ENCODE data around the gene OSM.
A peak's percentile ranks its signal among the peaks of the same experiment; 100 is the strongest.
"Not testable (repeated sequence)": the region's sequence is repeated elsewhere in the genome, so short reads cannot be mapped to it uniquely, and the experiment has no call there.

Gene OSM

GRCh38 chr22:30222321-30222720 is 44.3 kb downstream of the OSM start:
- DNase-seq = no peak

- peak; percentile 44 for DNase-seq
These were observed 45.3 kb downstream of the OSM start for GRCh38 chr22:30221121-30221992.

DNA sequence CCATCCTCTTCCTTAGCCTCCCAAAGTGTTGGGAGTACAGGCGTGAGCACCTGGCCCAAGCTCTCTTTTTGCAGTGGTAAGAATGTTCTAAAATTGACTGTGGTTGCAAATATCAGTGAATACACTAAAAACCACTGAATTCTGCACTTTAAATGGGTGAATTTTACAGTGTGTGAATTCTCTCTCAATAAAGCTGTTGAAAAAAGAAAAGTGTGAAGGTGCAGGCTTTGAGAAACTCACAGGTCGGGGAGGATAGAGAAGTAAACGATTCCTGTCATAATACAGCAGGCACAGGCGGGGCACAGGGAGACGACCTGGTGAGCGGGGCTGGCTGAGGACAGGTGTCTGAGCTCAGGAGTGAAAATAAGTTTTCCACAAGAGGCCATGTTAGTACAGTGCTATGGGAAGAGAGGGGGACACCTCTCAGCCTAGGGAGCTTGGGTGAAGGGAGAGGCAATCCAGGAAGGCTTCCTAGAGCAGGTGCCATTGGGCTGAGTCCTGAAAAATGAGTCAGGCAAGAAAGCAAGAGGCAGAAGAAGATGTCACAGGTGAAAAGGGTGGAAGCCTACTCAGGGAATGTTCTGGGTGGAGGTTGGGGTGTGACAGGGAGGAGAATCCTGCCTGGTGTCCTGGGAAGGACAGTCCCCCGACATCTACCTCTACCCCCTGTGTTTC is 46.2 kb downstream of the OSM start:
- DNase-seq = no peak

- DNase-seq = no peak
These were observed 46.9 kb downstream of the OSM start for GRCh38 chr22:30219668-30220278.

DNA sequence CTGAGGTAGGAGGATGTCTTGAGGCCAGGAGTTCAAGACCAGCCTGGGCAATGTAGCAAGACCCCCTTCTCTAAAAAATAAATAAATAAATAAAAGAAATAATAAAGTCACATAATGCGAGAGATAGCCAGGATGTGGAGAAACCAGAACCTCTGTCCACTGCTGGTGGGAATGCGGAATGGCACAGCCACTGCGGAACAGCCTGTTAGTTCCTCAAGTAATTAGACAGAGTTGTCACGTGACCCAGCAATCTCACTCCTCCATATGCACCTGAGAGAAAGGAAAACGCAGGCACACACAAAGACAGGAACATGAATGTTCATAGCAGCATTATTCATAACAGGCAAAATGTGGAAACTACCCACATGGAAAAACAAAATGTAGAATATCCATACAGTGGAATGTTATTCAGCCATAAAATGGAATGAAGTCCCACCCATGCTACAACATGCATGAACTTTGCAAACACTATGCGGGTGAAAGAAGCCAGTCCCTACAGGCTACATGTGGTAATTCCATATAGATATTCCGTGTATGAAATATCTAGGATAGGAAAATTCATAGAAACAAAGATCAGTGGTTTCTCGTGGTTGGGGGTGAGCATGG is 47.5 kb downstream of the OSM start:
- no peak for DNase-seq

GRCh38 chr22:30217698-30218560 is 48.7 kb downstream of the OSM start:
- DNase-seq = no peak

GRCh38 chr22:30216710-30217109 is 49.9 kb downstream of the OSM start:
- no peak for DNase-seq

DNA sequence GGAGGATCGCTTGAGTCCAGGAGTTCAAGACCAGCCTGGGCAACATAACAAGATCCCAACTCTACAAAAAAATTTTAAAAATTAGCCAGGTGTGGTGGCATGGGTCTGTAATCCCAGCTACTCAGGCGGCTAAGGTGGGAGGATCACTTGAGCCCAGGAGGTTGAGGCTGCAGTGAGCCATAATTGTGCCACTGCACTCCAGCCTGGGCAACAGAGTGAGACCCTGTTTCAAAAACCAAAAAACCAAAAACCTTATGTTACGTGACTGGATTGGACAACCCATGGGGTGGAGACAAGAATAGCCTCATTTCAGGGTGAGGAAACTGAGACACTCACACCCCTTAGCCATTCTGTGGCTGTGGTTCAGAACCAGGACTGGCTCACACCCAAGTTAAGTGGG is 50.4 kb downstream of the OSM start:
- not testable (repeated sequence) for DNase-seq

- DNase-seq = no peak
These were observed 51.8 kb downstream of the OSM start for GRCh38 chr22:30214703-30215407.

- no peak for DNase-seq
These were observed 53.6 kb downstream of the OSM start for GRCh38 chr22:30212996-30213441.

All from activated CD8-positive, alpha-beta memory T cell treated with anti-CD3 and anti-CD28 coated beads, Interleukin-2, amount 50 U/mL, for 4 hours (primary cell).